Neuronal stem cell (in vitro differentiated cells): ENCODE results near the gene NRG3.
"Not testable (repeated sequence)": the region's sequence is repeated elsewhere in the genome, so short reads cannot be mapped to it uniquely, and the experiment has no call there.

Experiments
- DNase-seq: peaks from one replicate; pipeline ENCODE4 v3.0.0-alpha.2; 2013; ENCODE audit warnings: low spot score
- H2AFZ ChIP-seq: one replicate; pipeline ENCODE4 v1.6.1; 2013; ENCODE audit warnings: mild to moderate bottlenecking, low read length, inconsistent platforms
- H2AK5ac ChIP-seq: 2 replicates; pipeline ENCODE4 v1.6.1; 2013; ENCODE audit warnings: low read depth, mild to moderate bottlenecking, inconsistent platforms, low read length, moderate library complexity, mixed read lengths
- H2BK120ac ChIP-seq: 2 replicates; pipeline ENCODE4 v1.6.1; 2013; ENCODE audit warnings: low read depth, mild to moderate bottlenecking, inconsistent platforms, low read length, moderate library complexity, mixed read lengths
- H2BK12ac ChIP-seq: one replicate; pipeline ENCODE4 v1.6.1; 2013; ENCODE audit warnings: low read length, inconsistent platforms
- H2BK15ac ChIP-seq: 2 replicates; pipeline ENCODE4 v1.6.1; 2013; ENCODE audit warnings: mild to moderate bottlenecking, low read length, inconsistent platforms, mixed read lengths
- H2BK5ac ChIP-seq: one replicate; pipeline ENCODE4 v1.6.1; 2013; ENCODE audit warnings: inconsistent platforms, mild to moderate bottlenecking, low read length, moderate library complexity
- H3K14ac ChIP-seq: one replicate; pipeline ENCODE4 v1.6.1; 2013; ENCODE audit warnings: low read length, inconsistent platforms
- H3K18ac ChIP-seq: 2 replicates; pipeline ENCODE4 v1.6.1; 2013; ENCODE audit warnings: low read length, inconsistent platforms
- H3K23ac ChIP-seq: 2 replicates; pipeline ENCODE4 v1.6.1; 2013; ENCODE audit warnings: low read depth, mild to moderate bottlenecking, mixed read lengths, low read length, inconsistent platforms; ENCODE audit not compliant: poor library complexity
- H3K27ac ChIP-seq: replicated peaks from 3 replicates; pipeline ENCODE4 v1.5.1; 2013; ENCODE audit warnings: low read length, inconsistent platforms
- H3K27me3 ChIP-seq, 3 experiments: 2 replicates each; pipeline ENCODE4 v1.6.1; 2013; ENCODE audit warnings: low read length in 3 of 3, mild to moderate bottlenecking in 2 of 3, inconsistent platforms in 1 of 3, low read depth in 1 of 3, mixed read lengths in 1 of 3, moderate library complexity in 1 of 3; ENCODE audit not compliant: control insufficient read depth in 3 of 3, insufficient read depth in 3 of 3
- H3K36me3 ChIP-seq, 2 donors: replicated peaks in 1 of 2; 2 replicates each; pipeline ENCODE4 v1.6.1; 2013; ENCODE audit warnings: low read length in 2 of 2; ENCODE audit not compliant: control insufficient read depth in 2 of 2, insufficient read depth in 2 of 2
- H3K4ac ChIP-seq: 2 replicates; pipeline ENCODE4 v1.6.1; 2013; ENCODE audit warnings: inconsistent platforms, mild to moderate bottlenecking, low read length, moderate library complexity
- H3K4me1 ChIP-seq, 2 donors: 1 replicate in 1 of 2; 2 replicates in 1 of 2; pipeline ENCODE4 v1.6.1; 2013; ENCODE audit warnings: low read length in 2 of 2, low read depth in 1 of 2; ENCODE audit not compliant: control insufficient read depth in 2 of 2, insufficient read depth in 1 of 2
- H3K4me2 ChIP-seq: one replicate; pipeline ENCODE4 v1.6.1; 2013; ENCODE audit warnings: mild to moderate bottlenecking, low read length, inconsistent platforms; ENCODE audit not compliant: insufficient read depth, poor library complexity, severe bottlenecking
- H3K4me3 ChIP-seq, 2 donors: 2 replicates each; pipeline ENCODE4 v1.5.1; 2013; ENCODE audit warnings: low read length in 2 of 2, mild to moderate bottlenecking in 2 of 2, inconsistent platforms in 1 of 2, moderate library complexity in 1 of 2
- H3K79me1 ChIP-seq: one replicate; pipeline ENCODE4 v1.6.1; 2013; ENCODE audit warnings: low read depth, mild to moderate bottlenecking, inconsistent platforms, low read length, moderate library complexity
- H3K9ac ChIP-seq: one replicate; pipeline ENCODE4 v1.6.1; 2013; ENCODE audit warnings: mild to moderate bottlenecking, low read depth, low read length, inconsistent platforms; ENCODE audit not compliant: poor library complexity
- H3K9me3 ChIP-seq, 2 donors: replicated peaks in 1 of 2; 2 replicates each; pipeline versions ENCODE3 to v1.6.1; 2013; ENCODE audit warnings: low read length in 2 of 2, mild to moderate bottlenecking in 2 of 2, inconsistent platforms in 1 of 2, low read depth in 1 of 2, mixed read lengths in 1 of 2, moderate library complexity in 1 of 2; ENCODE audit not compliant: control insufficient read depth in 2 of 2, insufficient read depth in 1 of 2
- H4K8ac ChIP-seq: one replicate; pipeline ENCODE4 v1.6.1; 2013; ENCODE audit warnings: low read depth, mild to moderate bottlenecking, inconsistent platforms, low read length, moderate library complexity
- H4K91ac ChIP-seq: one replicate; pipeline ENCODE4 v1.6.1; 2013; ENCODE audit warnings: low read length, low read depth, mild to moderate bottlenecking, inconsistent platforms; ENCODE audit not compliant: poor library complexity
- WGBS, 2 donors: extraction: QIAGEN DNeasy Blood & Tissue Kit; methylation state at CpG; one replicate each; pipeline ENCODE4 v1.1.7; 2013; ENCODE audit warnings: missing lambda C conversion rate in 2 of 2, mixed read lengths in 1 of 2; ENCODE audit not compliant: insufficient read length in 2 of 2, insufficient replicate concordance in 1 of 2; ENCODE audit errors: extremely low coverage in 2 of 2; 5-methylcytosine and 5-hydroxymethylcytosine counted together

NRG3 gene

DNA sequence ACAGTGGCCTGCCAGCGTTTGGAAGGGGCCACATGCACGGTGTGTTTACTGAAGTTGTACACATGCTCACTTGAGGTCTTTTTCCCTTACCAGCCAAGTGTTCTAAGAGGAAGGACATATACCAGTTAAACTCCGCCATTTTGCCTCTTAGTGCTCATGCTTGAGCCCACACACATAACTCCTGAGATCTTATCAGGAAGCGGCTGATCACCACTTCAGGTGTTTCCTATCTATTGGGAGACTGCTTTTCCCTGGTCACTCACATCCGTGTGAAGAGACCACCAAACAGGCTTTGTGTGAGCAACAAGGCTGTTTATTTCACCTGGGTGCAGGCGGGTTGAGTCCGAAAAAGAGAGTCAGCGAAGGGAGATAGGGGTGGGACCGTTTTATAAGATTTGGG lies 802.9 kb downstream of the NRG3 start:
- H3K9ac ChIP-seq, H3K27me3 ChIP-seq, H2BK15ac ChIP-seq, H3K4me3 ChIP-seq, H3K4me1 ChIP-seq, H3K27ac ChIP-seq, H2BK5ac ChIP-seq, H2BK120ac ChIP-seq, H3K36me3 ChIP-seq, H3K18ac ChIP-seq, H3K14ac ChIP-seq, H2AK5ac ChIP-seq, H3K23ac ChIP-seq, H2AFZ ChIP-seq, H3K9me3 ChIP-seq, H4K8ac ChIP-seq, DNase-seq, H3K79me1 ChIP-seq, H2BK12ac ChIP-seq, H3K4ac ChIP-seq, H4K91ac ChIP-seq, H3K4me2 ChIP-seq: not testable (repeated sequence)
- no CpG with 5 or more reads among the region's 9 CpGs for WGBS, 2 donors

DNA sequence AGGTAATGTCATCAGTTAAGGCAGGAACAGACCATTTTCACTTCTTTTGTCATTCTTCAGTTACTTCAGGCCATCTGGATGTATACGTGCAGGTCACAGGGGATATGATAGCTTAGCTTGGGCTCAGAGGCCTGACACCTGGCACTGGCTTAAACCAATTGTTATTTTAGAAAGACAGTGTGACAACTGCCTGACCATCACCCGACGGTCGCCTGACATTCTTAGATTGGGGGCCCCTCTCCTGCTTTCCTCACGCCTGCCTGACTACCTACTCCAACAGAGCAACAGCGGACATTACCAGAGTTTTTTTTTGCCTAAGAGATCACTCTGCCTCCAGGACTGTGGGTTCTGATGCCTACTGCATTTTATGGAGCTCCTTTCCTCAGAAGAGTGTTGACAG lies 803.5 kb downstream of the NRG3 start:
- WGBS, 2 donors: no CpG with 5 or more reads among the region's 6 CpGs
- not testable (repeated sequence) for H3K9me3 ChIP-seq, H2AK5ac ChIP-seq, H3K9ac ChIP-seq, H2BK5ac ChIP-seq, H3K27me3 ChIP-seq, H3K4me2 ChIP-seq, H3K79me1 ChIP-seq, DNase-seq, H4K91ac ChIP-seq, H2BK120ac ChIP-seq, H3K23ac ChIP-seq, H4K8ac ChIP-seq, H3K36me3 ChIP-seq, H2BK15ac ChIP-seq, H3K4ac ChIP-seq, H3K4me1 ChIP-seq, H3K4me3 ChIP-seq, H3K18ac ChIP-seq, H3K14ac ChIP-seq, H2BK12ac ChIP-seq, H3K27ac ChIP-seq, H2AFZ ChIP-seq

DNA sequence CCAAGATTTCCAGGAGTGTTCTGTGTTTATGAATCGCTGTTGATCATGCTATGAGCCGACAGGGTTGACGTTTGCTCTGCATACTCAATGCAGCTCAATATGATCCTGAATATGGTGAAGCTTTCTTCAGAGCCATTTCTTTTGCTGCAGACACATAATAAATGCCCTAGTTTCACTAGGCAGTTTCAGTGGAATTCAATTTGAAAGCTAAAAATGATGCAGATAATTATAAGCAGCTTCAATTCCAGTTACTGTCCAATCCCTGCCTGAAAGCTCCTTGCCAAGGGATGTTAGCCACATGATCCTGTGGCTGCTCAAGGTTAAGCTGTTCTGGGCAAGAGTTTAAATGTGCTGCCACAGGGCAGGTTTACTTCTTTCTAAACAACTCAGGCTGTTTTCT lies 805.6 kb downstream of the NRG3 start:
- H3K4me3 ChIP-seq: no peak overlapping the region
- no peaks in the 10 kb centered on the region for H3K36me3 ChIP-seq
- no peak overlapping the region for H3K18ac ChIP-seq
- H3K23ac ChIP-seq: no peak overlapping the region
- H3K4me2 ChIP-seq: no peak overlapping the region
- no peak overlapping the region for H2BK120ac ChIP-seq
- WGBS, 2 donors: no CpG with 5 or more reads among the region's 3 CpGs
- no peak overlapping the region for H2BK5ac ChIP-seq
- H3K27ac ChIP-seq: no peak overlapping the region
- no peak for DNase-seq
- H3K4me1 ChIP-seq: no peaks in the 10 kb centered on the region
- H2BK15ac ChIP-seq: no peak overlapping the region
- H3K14ac ChIP-seq: no peak overlapping the region
- H3K27me3 ChIP-seq: no peaks in the 10 kb centered on the region
- H3K4ac ChIP-seq: no peak overlapping the region
- no peak overlapping the region for H3K9ac ChIP-seq
- no peaks in the 10 kb centered on the region for H3K79me1 ChIP-seq
- no peak overlapping the region for H2BK12ac ChIP-seq
- no peaks in the 10 kb centered on the region for H3K9me3 ChIP-seq
- no peak overlapping the region for H2AFZ ChIP-seq
- H4K8ac ChIP-seq: no peak overlapping the region
- H2AK5ac ChIP-seq: no peak overlapping the region
- no peak overlapping the region for H4K91ac ChIP-seq

DNA sequence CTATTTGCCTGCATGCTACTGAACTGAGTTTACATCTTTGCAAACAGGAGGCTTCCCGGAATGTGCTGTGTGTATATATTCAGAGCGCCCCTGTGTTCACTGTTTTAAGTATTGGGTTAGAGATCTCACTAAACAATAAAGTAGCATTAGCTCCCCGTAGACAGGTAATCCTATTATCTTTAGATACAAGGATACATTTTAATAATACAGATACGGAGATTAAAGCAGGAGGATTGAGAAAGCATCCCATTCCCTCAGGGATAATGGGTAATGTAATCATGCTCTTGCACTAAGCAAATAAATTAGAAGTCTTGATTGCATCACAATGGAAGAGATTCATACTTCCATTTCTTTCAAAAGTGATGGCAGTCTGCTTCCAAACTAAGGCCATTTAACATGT lies 809.0 kb downstream of the NRG3 start:
- Histone ChIP-seq H2BK15ac (no peak overlapping the region), H3K18ac (no peak overlapping the region), H2AK5ac (no peak overlapping the region), H3K79me1 (no peaks in the 10 kb centered on the region), H3K27me3 (no peaks in the 10 kb centered on the region), H2BK12ac (no peak overlapping the region), H3K4me3 (no peak overlapping the region), H3K4ac (no peak overlapping the region), H2BK5ac (no peak overlapping the region), H3K14ac (no peak overlapping the region), H3K36me3 (no peaks in the 10 kb centered on the region), H4K91ac (no peak overlapping the region), H3K23ac (no peak overlapping the region), H3K27ac (no peak overlapping the region), H2AFZ (no peak overlapping the region), H3K4me2 (no peak overlapping the region), H4K8ac (no peak overlapping the region), H3K9ac (no peak overlapping the region), H3K4me1 (no peaks in the 10 kb centered on the region), H3K9me3 (no peaks in the 10 kb centered on the region), H2BK120ac (no peak overlapping the region)
- no CpG with 5 or more reads among the region's 4 CpGs for WGBS, 2 donors
- DNase-seq: no peak
